Heart left ventricle (tissue), 16 donors: ENCODE data around the gene SLC35E3. TPM values are rescaled to one million over a fixed set of nuclear protein-coding genes. Genes with fewer than 3 reads are reported as not detected.

Experiments
- ATAC-seq, 4 donors: fragments of 200-7000 bp; cut with Tn5 transposase; one replicate each; pipeline ENCODE4 v1.9.1; 2020 to 2022; ENCODE audit warnings: moderate library complexity in 4 of 4, mild to moderate bottlenecking in 3 of 4, moderate number of reproducible peaks in 1 of 4
- DNase-seq, 5 donors: peaks; one replicate each; pipeline ENCODE4 v3.0.0-alpha.2; 2020
- H3K27ac ChIP-seq, 12 donors: fragments of 200-600 bp; sonication (generic) in 4 of 12; one replicate each; pipeline versions ENCODE4 v1.5.0 to v1.8.0; 2016 to 2022; ENCODE audit warnings: mild to moderate bottlenecking in 2 of 12
- H3K27me3 ChIP-seq, 9 donors: fragments of 200-600 bp; sonication (generic) in 2 of 9; one replicate each; pipeline versions ENCODE4 v1.5.1 to v1.8.0; 2016 to 2022; ENCODE audit warnings: mild to moderate bottlenecking in 3 of 9
- H3K36me3 ChIP-seq, 9 donors: fragments of 200-600 bp; sonication (generic) in 2 of 9; one replicate each; pipeline versions ENCODE4 v1.5.0 to v1.8.0; 2018 to 2022; ENCODE audit warnings: mild to moderate bottlenecking in 2 of 9
- H3K4me1 ChIP-seq, 12 donors: fragments of 200-600 bp; sonication (generic) in 4 of 12; one replicate each; pipeline versions ENCODE4 v1.5.0 to v1.8.0; 2016 to 2022; ENCODE audit warnings: mild to moderate bottlenecking in 3 of 12
- H3K4me3 ChIP-seq, 12 donors: fragments of 200-600 bp; sonication (generic) in 4 of 12; one replicate each; pipeline versions ENCODE4 v1.5.0 to v1.8.0; 2017 to 2022; ENCODE audit warnings: mild to moderate bottlenecking in 9 of 12, moderate library complexity in 4 of 12
- H3K9me3 ChIP-seq, 12 donors: fragments of 200-600 bp; sonication (generic) in 4 of 12; one replicate each; pipeline versions ENCODE4 v1.5.0 to v1.8.0; 2016 to 2022; ENCODE audit warnings: mild to moderate bottlenecking in 1 of 12
- POLR2A ChIP-seq, 2 donors: fragments of 450-650 bp; IDR thresholded peaks; one replicate each; pipeline ENCODE4 v1.6.1; 2017; ENCODE audit warnings: antibody characterized with exemption in 2 of 2, mild to moderate bottlenecking in 2 of 2, moderate library complexity in 2 of 2
- WGBS, 4 donors: extraction: QIAGEN DNeasy Blood & Tissue Kit in 2 of 4; methylation state at CpG; one replicate each; pipeline versions ENCODE4 v1.1.5 to v1.1.7; 2013 to 2018; 5-methylcytosine and 5-hydroxymethylcytosine counted together
- intact Hi-C, 10 donors: fragments of 100-400 bp; cut with DNase I; formaldehyde crosslinking; loops; one replicate each; pipeline versions ENCODE4 v1.11.1 to v1.14.2; 2022
- polyA plus RNA-seq, 2 donors: library from polyadenylated mRNA; stranded (reverse); fragments of 200-250 nt; gene quantifications; one replicate each; pipeline ENCODE4 v1.2.3, GENCODE V29; 2013
- total RNA-seq, 9 donors: library from RNA; depleted of rRNA in 2 of 9; stranded (reverse); fragments of >200 nt in 2 of 9; fragmentation: NEBNext Ultra II Directional in 3 of 9; extraction: Animal tissue kit (Norgen Biotek cat#: 25700) in 3 of 9; gene quantifications; one replicate each; pipeline versions ENCODE4 v1.1.0 to v1.2.4, GENCODE V29; 2016 to 2023
- TF ChIP-seq, protein P1 (sequence below), 12 donors: fragments of 200-600 bp; sonication (generic) in 4 of 12; IDR thresholded peaks; one replicate each; pipeline versions ENCODE4 v1.5.0 to v1.8.0; 2018 to 2022; ENCODE audit warnings: antibody characterized with exemption in 12 of 12, mild to moderate bottlenecking in 5 of 12
- donor health status: ischemic (EF 13 %, LVEDD 7.1; RV severe dilation, severe dysfunction).
- donor health status: healthy with polysubstance abuse.
- donor health status: DM: no; HTN: yes; CAD: no.
- donor health status: DM: no; HTN: no; CAD: no.
- donor health status: ischemic (EF 25% LVEDD 6.9; RV normal size, moderate dysfunction).
- donor health status: ischemic (EF 25% LVEDD 5.7; RV mildly dilated, moderate dysfunction).
- donor health status: healthy.
- donor health status: DM: yes; HTN: yes; CAD: no.
- donor health status: ischemic (EF 35%, LVEDD 5.7; RV mildly dilated, moderate dysfunction).
- donor health status: nonischemic (EF 11% LVEDD 7.7; RV severe dilation, severe dysfunction).
- donor health status: DM: yes; HTN: yes; CAD: no.
- donor health status: PGD.
- donor health status: ischemic (EF 29% LVEDD 5.4; RV normal size, mild dysfunction).
- donor health status: nonischemic (EF 23%, LVEDD 6.1; RV moderate dilation, normal function).

The SLC35E3 gene
- total and polyA plus RNA-seq, 11 donors, result 2.6 to 8.6 (median 5.4) TPM

DNA sequence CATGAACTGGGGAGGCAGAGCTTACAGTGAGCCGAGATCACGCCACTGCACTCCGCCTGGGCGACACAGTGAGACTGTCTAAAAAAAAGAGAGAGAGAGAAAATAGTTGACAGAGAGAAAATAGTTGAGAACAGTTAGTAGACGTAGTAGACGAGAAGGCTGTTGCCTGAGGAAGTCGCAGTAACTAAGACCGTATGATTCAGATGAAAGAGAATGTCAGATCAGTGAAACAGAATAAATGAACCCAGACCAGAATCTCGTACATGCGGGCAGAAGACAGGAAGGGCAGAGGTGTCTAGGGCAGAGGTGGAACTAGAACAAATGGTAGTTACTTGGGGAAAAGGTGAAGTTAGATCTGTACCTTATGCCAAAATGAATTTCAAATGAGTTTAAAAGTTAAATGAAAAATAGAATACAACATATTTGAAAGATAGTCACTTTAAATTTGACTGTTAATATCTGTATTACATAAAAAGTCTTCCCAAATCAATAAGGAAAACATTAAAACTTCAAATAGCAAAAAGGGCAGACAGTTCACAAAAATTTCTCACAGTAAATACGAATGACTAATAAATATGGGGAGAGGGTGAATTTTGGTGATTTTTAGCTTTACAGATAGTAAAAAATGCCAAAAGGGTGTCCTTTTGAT lies 79.7 kb downstream of the SLC35E3 start:
- no peak for TF ChIP-seq POLR2A (IDR thresholded peaks at IDR 0.05)
- TF ChIP-seq, protein P1, sequence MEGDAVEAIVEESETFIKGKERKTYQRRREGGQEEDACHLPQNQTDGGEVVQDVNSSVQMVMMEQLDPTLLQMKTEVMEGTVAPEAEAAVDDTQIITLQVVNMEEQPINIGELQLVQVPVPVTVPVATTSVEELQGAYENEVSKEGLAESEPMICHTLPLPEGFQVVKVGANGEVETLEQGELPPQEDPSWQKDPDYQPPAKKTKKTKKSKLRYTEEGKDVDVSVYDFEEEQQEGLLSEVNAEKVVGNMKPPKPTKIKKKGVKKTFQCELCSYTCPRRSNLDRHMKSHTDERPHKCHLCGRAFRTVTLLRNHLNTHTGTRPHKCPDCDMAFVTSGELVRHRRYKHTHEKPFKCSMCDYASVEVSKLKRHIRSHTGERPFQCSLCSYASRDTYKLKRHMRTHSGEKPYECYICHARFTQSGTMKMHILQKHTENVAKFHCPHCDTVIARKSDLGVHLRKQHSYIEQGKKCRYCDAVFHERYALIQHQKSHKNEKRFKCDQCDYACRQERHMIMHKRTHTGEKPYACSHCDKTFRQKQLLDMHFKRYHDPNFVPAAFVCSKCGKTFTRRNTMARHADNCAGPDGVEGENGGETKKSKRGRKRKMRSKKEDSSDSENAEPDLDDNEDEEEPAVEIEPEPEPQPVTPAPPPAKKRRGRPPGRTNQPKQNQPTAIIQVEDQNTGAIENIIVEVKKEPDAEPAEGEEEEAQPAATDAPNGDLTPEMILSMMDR (IDR thresholded peaks at IDR 0.05), result no peak

DNA sequence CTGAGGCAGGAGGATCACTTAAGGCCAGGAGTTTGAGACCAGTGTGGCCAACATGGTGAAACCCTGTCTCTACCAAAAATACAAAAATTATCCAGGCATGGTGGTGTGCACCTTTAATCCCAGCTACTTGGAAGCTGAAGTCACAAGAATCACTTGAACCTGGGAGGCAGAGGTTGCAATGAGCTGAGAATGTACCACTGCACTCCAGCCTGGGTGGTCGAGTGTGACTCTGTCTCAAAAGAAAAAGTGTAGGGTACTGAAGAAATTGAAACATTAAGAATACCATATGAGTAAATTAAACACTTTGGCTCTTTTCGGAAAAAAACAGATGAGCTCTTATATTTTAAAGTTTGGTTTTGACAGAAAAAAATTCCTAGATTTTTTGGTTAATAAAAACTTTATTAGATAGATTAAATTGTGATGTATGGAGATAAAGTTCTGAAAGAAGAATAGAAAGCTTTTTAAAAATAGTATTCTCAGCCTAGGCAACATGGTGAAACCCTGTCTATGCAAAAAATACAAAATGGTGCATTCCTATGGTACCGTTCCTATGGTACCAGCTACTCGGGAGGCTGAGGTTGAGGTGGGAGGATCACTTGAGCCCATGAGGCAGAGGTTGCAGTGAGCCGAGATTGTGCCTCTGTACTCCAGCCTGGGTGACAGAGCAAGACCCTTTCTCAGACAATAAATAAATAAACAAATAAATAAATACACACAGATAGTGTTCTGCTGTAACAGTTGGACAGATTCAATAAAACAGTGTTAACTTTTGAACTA lies 82.1 kb downstream of the SLC35E3 start:
- DNase-seq (no peak), ATAC-seq (no peak)
- WGBS, 4 donors, result 82 to 86% (median 85%) methylated on average over 5 of the region's 5 CpGs
- Histone ChIP-seq H3K9me3 (no peaks in the 10 kb centered on the region), H3K4me3 (no peak overlapping the region), H3K4me1 (peaks cover 0 to 7% (median 0%) of the 10 kb centered on the region in 12 donors), H3K27ac (no peak overlapping the region), H3K36me3 (peaks cover 0 to 97% (median 94%) of the 10 kb centered on the region in 9 donors), H3K27me3 (no peaks in the 10 kb centered on the region)
- intact Hi-C loops, result no loop called here
- TF ChIP-seq, protein P1 (IDR thresholded peaks at IDR 0.05), result no peak
- TF ChIP-seq POLR2A (IDR thresholded peaks at IDR 0.05), result no peak

More for the DNA sequence above, 79.7 kb downstream of the SLC35E3 start:
- Histone ChIP-seq H3K27ac (no peak overlapping the region), H3K4me1 (peaks cover 0 to 15% (median 2%) of the 10 kb centered on the region in 12 donors), H3K27me3 (no peaks in the 10 kb centered on the region), H3K4me3 (no peak overlapping the region), H3K9me3 (no peaks in the 10 kb centered on the region), H3K36me3 (peaks cover 0 to 100% (median 98%) of the 10 kb centered on the region in 9 donors)
- intact Hi-C loops, result no loop called here
- DNase-seq (no peak), ATAC-seq (no peak)
- 91 to 97% (median 95%) methylated on average over 11 of the region's 11 CpGs for WGBS, 4 donors

DNA sequence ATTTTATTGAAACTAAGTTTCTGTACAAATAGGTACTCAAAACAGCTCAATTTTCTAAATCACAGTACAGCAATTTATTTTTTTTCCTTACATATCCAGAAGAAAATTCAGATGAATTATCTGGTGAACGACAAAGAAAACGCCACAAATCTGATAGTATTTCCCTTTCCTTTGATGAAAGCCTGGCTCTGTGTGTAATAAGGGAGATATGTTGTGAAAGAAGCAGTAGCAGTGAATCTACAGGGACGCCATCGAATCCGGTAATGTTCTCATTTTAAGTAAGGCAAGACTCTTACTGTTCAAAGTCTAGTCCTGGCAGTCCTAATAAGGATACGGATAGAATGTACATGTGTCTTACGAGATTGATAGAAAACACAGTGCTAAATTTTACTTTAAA lies 82.7 kb downstream of the SLC35E3 start:
- Histone ChIP-seq H3K36me3 (peaks cover 0 to 96% (median 92%) of the 10 kb centered on the region in 9 donors), H3K4me3 (no peak overlapping the region), H3K4me1 (peaks cover 0 to 2% (median 0%) of the 10 kb centered on the region in 12 donors), H3K9me3 (no peaks in the 10 kb centered on the region), H3K27me3 (no peaks in the 10 kb centered on the region), H3K27ac (no peak overlapping the region)
- 89 to 94% (median 90%) methylated on average over 7 of the region's 7 CpGs for WGBS, 4 donors
- TF ChIP-seq, protein P1 (IDR thresholded peaks at IDR 0.05), result no peak
- no peak for TF ChIP-seq POLR2A (IDR thresholded peaks at IDR 0.05)
- ATAC-seq (no peak), DNase-seq (no peak)
- intact Hi-C loops, result no loop called here

Other genes starting within 250 kb of the SLC35E3 start
- gene RAP1B, start 135.3 kb upstream of the SLC35E3 start, total RNA-seq, result 100 to 1,000 TPM in 1 of 9 donors, 10 to 100 TPM in 8; 39.2 to 113 (median 52.2) TPM
- 10 to 100 TPM; 25.3 to 84.5 TPM for gene RAP1B, start 135.3 kb upstream of the SLC35E3 start, polyA plus RNA-seq
- gene NUP107, start 59.2 kb upstream of the SLC35E3 start, total RNA-seq, result 10 to 100 TPM; 12.8 to 27.0 (median 21.2) TPM
- 10 to 100 TPM; 10.4 to 17.3 TPM for gene NUP107, start 59.2 kb upstream of the SLC35E3 start, polyA plus RNA-seq
- 10 to 100 TPM; 41.0 to 78.8 (median 50.9) TPM for gene MDM2, start 62.0 kb downstream of the SLC35E3 start, total RNA-seq
- 10 to 100 TPM; 16.2 to 46.9 TPM for gene MDM2, start 62.0 kb downstream of the SLC35E3 start, polyA plus RNA-seq
- gene CPM, start 187.0 kb downstream of the SLC35E3 start, total RNA-seq, result 10 to 100 TPM in 3 of 9 donors, 1 to 10 TPM in 6; 2.0 to 25.4 (median 8.8) TPM
- gene CPM, start 187.0 kb downstream of the SLC35E3 start, polyA plus RNA-seq, result 10 to 100 TPM in 1 of 2 donors, 1 to 10 TPM in 1; 3.4 to 10.7 TPM